HG03103 (cell line): Measurements from ENCODE around the gene CDH12.
"Not testable (repeated sequence)": the region's sequence is repeated elsewhere in the genome, so short reads cannot be mapped to it uniquely, and the experiment has no call there.

Experiments used
- ATAC-seq: cut with Tn5 transposase; IDR thresholded peaks from one replicate; pipeline ENCODE4 v1.9.1; 2021; ENCODE audit warnings: low read depth; ENCODE audit not compliant: unreplicated experiment

CDH12 gene

GRCh38 chr5:22774214-22774613 lies 78.9 kb downstream of the CDH12 start:
- not testable (repeated sequence) for ATAC-seq

GRCh38 chr5:22764736-22765135 lies 88.4 kb downstream of the CDH12 start:
- no peak for ATAC-seq

DNA sequence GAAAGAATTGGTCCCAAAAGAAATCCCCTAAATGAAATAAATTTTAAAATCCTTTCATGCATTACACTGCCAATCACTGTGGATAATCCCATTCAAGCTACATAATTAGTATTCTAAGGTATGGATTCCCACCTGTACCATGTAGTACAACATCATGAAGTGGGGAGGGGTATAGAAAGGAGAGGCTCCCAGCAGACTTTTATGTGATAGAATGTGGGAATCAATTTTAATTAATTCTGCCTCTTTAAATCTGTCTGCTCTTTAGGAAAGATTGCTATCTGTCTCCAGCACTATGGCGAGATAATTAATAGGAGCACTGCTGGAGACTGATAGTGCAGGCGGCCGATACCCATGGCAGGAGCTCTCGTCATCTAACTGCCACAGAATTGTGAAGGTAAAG lies 95.4 kb downstream of the CDH12 start:
- no peak for ATAC-seq

DNA sequence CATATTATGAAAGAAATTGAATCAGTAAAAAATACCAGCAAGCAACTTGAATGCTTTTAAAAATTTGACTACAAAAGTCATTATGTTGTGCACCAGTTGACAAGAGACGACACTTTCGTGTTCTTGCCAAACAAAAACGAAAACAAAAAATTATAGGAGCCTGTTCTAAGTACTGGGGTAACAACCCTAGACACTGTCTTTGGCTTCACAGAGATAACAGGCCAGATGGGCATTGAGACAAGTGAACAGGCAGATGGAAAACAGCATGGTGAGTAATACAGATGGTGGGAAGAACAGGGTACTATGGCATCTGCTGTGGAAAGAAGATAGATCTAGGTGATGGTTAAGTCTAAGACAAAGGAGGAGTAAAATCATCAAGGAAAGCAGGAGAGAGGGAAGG lies 99.0 kb downstream of the CDH12 start:
- ATAC-seq = no peak

GRCh38 chr5:22751536-22751935 lies 101.6 kb downstream of the CDH12 start:
- ATAC-seq = no peak

DNA sequence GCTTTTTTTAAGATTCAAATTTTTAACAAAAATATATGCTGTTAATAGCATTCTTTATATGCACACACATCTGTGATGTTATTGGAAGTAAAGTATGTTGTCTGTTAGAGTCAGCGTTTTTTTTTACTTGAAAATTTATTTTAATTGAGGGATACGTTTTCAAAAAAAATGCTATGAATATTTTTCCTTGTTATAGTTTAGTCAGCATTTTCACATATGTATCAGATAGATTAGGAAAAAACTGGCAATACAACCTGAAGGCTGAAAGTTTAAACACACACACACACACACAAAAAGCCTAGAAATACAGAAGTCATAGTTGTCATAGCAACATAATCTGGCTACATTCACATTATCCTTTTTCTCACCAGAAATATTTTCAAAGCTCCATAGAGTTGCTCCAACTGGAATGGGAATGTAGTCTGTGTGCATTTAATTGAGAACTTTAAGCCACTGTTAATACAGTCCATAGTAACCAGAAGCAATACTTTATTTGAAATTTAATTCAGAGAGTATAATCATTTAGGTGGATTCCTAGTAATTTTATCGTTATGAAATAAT lies 116.6 kb downstream of the CDH12 start:
- ATAC-seq = no peak

GRCh38 chr5:22734907-22735306 lies 118.2 kb downstream of the CDH12 start:
- no peak for ATAC-seq

- ATAC-seq = no peak
Measured at GRCh38 chr5:22728610-22729009, 124.5 kb downstream of the CDH12 start.

- ATAC-seq = no peak
Measured at GRCh38 chr5:22722491-22722890, 130.7 kb downstream of the CDH12 start.

- no peak for ATAC-seq
Measured at GRCh38 chr5:22722056-22722455, 131.1 kb downstream of the CDH12 start.

DNA sequence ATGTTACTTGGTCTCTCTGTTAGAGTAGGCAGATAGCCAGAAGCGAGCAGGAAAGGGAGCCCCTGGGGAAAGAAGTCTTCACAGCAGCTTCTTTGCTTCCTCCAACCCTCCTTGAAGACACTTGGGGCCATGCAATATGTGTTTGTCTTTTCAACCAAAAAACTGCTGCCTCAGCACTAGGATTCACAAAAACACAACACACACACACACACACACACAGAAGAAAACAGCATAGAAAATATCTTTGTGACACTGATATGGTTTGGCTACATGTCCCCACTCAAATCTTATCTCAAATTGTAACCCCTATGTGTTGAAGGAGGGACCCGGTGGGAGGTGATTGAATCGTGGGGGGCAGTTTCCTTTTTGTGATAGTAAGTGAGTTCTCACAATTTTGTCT lies 133.3 kb downstream of the CDH12 start:
- ATAC-seq = no peak

DNA sequence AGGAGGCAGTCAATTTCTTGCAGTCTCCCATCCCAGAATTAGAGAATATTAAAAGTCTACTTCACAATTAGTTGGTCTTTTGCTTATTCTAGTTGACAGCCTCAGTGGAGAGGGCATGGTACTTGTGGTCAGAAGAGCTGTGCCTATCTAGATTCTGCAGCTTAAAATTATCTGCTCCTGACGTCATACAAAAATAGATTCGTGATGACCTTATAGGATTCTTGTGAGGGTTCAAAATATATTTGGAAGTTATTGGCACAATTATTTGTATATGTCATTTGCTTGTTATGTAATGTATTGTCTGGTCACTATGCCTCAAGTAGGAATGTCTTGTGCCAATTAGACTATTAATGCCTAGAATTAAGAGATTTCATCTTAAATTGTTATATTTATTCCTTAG lies 142.5 kb downstream of the CDH12 start:
- no peak for ATAC-seq

DNA sequence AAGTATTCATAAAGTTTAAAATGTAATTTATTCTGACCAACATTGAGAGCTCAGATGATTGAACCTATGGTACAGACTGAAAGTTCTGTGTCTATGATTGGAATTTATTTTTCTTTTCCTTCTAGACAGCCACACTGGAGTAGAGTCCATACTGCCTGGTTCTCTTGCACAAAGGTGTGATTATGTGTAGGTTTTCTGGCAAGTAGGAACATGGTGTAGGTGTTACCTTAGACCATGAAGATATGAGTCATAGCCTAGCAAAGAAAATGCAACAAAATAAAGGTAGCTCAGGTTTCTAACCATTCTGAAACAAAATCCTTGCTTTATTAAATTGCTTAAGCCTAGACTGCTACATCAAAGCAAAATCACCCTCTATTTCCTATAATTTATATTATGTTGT lies 143.4 kb downstream of the CDH12 start:
- no peak for ATAC-seq

DNA sequence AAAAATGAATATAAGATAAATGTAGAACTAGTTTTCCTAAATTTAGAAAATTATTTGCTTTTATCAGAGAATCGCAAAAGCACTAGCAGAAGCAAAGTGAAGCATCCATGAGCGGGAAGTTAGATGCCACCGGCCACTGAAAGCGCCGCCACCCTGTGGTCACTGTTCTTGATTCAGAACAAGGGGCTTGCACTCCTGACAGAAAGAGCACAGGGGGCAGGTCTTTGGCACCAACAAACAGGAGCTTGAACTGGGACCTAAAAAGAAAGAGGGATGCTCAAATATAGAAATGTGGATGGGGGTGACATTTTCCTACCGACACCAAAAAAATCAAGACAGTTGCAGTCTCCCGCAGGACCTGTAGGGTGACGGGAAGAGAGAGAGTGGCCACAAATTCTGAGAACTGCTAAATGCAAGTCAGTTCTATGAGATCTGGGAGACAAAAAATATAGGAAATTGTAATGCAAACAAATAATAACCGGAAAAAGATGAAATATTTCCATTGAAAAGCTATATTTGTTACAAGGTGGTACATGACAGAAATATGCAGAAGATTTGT lies 144.3 kb downstream of the CDH12 start:
- no peak for ATAC-seq

DNA sequence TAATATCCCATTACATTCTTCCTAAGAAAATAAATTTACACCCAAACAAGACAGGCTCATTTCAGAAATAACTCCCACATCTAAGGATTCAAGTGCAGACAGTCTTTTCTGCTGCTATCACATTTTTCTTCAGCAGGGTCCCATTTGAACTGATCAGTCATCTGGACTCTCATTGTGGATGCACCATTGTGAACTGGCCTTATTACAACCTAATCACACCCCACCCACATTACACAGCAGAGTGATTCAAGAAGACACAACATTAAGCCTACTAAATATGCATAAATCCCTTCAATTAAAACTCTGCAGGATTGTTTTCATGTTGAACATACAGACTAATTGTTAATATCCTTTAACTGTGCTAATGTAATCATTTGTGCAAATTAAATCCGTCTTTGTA lies 146.2 kb downstream of the CDH12 start:
- no peak for ATAC-seq

- ATAC-seq = no peak
Measured at GRCh38 chr5:22699319-22699718, 153.8 kb downstream of the CDH12 start.

GRCh38 chr5:22693121-22693520 lies 160.0 kb downstream of the CDH12 start:
- no peak for ATAC-seq

DNA sequence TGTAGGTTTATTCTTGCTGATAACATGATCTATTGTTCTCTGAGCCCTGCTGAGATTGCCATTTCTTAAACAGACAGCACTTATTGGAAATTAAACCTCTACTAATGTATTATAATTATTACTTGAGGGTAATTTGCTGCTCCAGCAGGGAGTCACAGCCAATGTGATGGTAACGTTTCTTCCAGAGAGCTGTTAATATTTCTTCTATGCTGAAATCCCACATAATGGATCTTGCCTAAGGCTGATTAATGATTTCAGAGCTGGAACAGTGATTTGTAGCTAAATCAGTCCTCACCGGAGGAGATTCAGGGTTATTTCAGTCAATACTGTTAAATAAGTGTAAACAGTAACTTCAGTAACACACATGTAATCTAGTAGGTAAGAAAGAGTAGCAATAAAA lies 170.1 kb downstream of the CDH12 start:
- no peak for ATAC-seq

DNA sequence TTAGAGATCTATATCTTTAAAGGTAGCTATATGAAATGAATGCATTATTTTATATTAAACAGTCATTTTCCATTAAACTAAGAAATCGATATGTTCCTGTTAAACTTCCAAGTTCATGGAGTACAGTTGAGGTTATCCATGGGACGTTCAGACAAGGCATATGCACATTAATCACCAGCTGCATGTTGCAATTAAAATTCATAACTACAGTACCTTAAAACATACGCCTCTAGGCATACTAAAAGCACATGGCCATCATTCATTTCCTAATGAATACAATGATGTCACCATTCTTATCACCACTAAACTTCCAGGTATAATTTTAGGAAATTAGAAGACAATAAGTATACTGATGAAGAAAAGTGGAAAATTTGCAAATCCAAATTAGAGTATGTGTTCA lies 174.3 kb downstream of the CDH12 start:
- no peak for ATAC-seq

DNA sequence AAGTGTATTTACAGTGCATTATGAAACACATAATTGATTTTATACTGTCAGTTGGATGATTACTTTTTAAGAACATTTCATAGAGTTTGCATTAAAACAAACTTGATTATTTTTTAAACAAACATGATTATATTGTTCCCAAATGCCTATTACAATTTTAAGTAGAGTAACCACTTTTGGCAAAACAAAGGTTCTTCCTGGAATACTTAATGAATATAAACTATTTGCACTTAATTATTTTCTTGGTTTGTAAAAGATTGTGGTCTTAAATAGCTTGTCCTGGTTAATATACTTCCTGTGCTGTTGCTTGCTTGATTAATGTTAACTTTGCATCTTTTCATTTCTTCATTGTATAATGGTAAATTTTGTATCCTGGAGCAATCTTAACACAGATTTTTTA lies 180.0 kb downstream of the CDH12 start:
- ATAC-seq = no peak

- peak; percentile 58 for ATAC-seq
Measured at GRCh38 chr5:22669345-22669744, 183.8 kb downstream of the CDH12 start.

DNA sequence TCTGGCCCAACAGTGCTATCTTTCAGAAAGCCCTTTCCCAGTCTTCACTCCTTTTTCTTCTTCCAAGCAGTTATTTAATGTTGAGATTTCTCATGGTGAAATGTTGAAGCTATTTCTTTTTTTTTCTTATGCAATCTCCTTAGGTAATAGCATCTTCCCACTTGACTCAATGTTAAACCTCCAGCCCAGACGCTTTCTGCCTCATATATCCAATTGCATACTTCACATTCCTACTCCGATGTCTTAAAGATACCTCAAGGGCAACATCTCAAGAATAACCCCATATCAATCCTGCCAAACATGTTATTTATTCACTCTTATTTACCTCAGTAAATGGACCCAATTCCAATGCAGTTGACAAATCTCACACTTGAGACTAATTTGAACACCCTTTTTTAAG lies 187.3 kb downstream of the CDH12 start:
- no peak for ATAC-seq

GRCh38 chr5:22663134-22663533 lies 190.0 kb downstream of the CDH12 start:
- ATAC-seq = no peak
